Activated CD4-positive, alpha-beta T cell treated with anti-CD3 and anti-CD28 coated beads for 24 hours (primary cell): ENCODE measurements around the gene ATG4C.

Experiments used
- DNase-seq, 2 donors: peaks; one replicate each; pipeline ENCODE4 v3.0.0-alpha.2; 2020; ENCODE audit warnings: low read depth in 2 of 2

Gene ATG4C

DNA sequence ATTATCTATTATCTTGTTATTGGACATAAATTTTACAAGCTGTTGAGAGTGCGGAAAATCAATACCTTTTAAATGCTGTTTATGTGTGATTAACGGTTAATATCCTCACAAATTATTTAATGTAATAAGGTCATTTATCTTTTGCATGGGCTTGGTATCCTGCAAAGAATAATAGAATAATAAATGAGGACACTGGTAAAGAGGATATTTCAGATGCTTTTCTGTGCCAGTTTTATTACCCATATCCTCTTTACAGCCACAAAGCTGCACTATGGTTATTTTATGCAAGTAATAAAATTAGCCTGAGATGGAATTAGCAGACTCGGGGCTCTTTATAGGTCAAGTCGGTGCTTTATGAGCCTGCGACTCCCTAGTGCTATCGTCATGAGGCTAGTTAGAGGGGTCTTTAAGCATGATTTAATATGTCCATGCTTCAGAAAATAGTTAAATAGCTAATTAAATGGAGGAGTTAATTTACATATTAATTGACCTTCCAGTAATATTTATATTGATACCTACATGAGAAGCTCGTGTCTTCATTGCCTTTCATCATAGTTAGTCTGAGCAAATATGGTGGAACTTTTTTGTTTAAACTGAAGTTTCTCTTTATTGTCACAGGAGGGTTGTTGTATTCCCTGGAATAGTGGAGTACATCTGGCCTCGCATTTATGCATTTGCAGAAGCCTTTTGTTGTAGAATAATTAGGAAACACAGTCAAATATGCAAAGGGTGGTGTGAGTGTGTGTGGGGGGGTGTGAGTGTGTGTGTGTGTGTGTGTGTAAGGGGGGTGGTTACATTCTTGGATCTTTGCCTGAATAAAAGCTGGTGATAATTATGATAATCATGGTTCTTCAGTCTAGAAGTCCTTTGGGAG lies 120.3 kb downstream of the ATG4C start:
- no peak for DNase-seq

DNA sequence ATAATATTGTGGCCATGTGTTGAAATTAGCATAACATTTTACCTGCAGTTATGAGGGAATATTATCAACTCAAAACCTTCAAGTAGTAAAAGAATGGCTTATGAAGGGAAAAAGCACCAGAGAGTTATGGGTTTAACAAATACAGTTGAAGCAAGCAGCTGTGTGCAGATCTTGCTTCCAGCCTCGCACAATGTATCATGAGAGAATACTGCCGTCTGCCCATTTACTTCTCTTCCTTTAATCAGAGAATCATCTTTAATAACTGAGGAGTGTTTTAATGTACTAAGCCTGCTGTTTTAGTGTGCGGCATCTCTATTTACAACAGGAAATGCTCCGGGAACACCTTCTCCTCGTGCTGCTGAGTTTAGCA lies 120.9 kb downstream of the ATG4C start:
- DNase-seq, result no peak

DNA sequence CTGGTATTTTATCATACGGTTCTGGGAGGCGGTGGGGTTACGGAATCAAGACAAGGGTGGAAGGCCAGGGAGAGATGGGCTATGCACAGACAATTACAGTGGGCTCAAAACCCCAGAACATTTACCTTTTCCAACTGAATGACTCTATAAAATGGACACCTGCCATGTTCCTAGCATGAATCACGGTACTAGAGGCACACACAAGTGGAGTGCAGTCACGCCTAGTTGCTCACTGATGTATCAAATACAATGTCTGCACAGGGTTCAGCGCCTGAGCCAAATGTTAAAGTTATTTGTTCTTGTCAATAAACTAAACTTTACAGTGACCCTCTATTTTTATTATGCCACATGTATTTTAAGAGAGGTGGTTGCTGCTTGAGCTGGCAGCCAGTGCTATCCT lies 121.4 kb downstream of the ATG4C start:
- no peak for DNase-seq

DNA sequence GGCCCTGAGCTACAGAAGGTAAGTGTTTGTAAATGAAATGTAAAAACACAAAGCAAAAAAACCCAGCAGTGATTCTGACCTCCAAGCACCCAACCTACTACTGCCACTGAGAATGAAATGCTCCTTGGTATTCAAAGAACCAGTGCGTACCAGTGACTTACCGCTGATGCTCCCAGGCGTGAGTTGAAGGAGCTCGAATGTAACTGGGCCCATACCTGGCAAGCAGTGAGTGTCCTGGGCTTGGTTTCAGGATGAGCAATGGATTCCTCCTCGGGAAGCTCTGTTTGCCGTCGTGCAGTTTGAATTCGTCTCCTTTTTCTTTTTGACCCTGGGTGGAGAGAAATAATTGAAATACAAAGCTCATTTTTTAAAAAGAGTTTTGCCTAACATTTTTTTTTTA lies 121.9 kb downstream of the ATG4C start:
- DNase-seq, result no peak

DNA sequence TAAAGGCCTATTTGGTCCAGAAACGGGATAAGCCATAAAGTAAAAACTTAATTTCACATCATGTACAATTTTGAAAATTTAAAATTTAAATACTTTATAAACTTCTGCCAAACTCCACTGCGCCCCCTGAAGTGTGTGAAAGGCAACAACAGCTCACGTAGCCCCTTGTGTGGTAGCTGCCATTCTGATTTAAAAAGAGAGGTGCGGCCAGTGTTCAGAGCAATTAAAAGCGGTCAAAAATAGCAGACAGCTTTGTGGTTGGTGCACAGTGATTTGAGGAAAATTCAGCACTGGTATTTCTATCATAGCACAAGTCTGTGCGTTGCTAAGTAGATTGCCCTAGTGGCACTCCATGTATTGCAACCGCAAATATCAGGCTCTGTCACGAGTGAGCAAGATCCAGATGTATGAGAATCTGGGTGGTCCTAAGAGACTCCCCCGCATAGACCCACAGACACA lies 122.5 kb downstream of the ATG4C start:
- no peak for DNase-seq

DNA sequence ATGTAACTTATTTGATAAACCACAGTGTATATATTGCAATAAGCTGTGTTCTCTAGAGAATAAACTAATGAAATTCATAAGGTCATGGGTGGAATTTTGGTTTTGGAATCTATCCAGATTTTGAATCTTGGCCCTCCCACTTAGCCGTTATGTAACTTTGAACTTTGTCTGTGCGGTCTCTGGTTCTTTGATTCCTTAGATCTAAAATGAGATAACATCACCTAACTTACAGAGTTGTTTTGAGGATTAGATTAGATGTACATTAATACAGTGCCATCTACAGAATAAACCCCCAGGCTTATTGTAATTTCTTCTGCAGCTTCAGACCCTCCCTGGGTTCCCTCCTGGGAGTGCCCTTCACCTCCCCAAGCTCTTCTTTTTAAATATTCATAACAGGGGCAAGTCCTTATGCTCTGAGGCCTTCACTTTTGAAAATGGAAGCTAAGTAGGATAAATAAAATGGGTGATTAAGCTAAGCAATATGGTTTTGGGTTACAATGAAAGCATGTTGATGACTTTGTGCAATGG lies 124.3 kb downstream of the ATG4C start:
- DNase-seq, result no peak

DNA sequence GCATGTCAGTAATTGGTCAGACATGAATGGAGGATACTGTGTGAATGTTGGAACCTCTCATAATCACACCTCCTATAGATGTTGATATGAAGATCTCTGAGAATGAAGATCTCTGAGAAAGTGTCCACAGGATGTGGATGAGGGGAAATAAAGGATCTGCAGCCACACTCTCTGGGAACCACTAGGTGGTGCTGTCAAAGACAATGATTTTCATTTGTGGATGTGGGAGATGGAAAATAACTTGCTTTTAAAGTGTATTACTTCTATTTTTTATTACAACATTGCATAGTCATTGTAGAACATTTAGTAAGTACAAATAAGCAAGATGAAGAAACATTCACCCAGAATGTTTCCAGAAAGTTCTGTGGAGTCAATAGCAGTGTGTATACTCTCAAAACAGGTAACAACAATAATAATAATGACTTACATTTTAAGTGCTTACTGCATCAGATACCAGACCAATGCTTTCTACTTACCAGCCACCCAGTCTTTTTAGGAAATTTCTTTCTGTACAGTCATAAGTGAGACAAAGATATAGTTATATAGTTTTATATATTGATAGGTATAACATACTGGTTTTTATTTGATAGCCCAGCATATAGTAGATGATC lies 128.2 kb downstream of the ATG4C start:
- no peak for DNase-seq
